Tibial nerve (tissue), 4 donors: ENCODE data around the gene NGF.

ENCODE experiments used
- EP300 ChIP-seq, 2 donors: sonication (generic); formaldehyde crosslinking; IDR thresholded peaks; one replicate each; pipeline ENCODE4 v1.6.1; 2017; ENCODE audit warnings: antibody characterized with exemption in 2 of 2, mild to moderate bottlenecking in 1 of 2
- POLR2A ChIP-seq, 2 donors: fragments of 450-650 bp; IDR thresholded peaks; one replicate each; pipeline ENCODE4 v1.6.1; 2017; ENCODE audit warnings: antibody characterized with exemption in 2 of 2, mild to moderate bottlenecking in 2 of 2, moderate library complexity in 2 of 2
- TF ChIP-seq, protein P1 (sequence below), 5 experiments: fragments of 200-600 bp in 3 of 5; fragments of 450-650 bp in 2 of 5; sonication (generic) in 3 of 5; IDR thresholded peaks; one replicate each; pipeline ENCODE4 v1.5.1; 2016 to 2019; ENCODE audit warnings: antibody characterized with exemption in 5 of 5, mild to moderate bottlenecking in 3 of 5, moderate library complexity in 2 of 5

DNA sequence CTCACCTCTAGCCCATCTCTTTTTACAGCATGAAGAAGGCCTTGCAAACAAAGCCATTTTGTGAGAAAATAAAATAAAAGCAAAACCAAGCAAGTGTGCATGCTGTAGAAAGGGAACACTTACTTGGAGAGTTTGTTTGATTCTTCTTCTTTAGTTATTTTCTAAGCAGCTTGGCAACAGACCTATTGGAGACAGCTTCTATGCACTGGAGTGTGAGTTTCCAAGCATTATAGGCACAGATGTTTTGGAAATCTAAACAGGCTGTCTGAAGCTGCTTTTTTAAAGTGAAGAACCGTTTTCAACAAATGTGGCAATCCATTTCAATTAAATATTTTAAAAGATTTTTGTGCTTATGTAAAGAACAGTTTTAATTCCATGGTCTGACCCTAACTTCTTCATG, 76.6 kb downstream of the NGF start:
- TF ChIP-seq, protein P1, sequence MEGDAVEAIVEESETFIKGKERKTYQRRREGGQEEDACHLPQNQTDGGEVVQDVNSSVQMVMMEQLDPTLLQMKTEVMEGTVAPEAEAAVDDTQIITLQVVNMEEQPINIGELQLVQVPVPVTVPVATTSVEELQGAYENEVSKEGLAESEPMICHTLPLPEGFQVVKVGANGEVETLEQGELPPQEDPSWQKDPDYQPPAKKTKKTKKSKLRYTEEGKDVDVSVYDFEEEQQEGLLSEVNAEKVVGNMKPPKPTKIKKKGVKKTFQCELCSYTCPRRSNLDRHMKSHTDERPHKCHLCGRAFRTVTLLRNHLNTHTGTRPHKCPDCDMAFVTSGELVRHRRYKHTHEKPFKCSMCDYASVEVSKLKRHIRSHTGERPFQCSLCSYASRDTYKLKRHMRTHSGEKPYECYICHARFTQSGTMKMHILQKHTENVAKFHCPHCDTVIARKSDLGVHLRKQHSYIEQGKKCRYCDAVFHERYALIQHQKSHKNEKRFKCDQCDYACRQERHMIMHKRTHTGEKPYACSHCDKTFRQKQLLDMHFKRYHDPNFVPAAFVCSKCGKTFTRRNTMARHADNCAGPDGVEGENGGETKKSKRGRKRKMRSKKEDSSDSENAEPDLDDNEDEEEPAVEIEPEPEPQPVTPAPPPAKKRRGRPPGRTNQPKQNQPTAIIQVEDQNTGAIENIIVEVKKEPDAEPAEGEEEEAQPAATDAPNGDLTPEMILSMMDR (IDR thresholded peaks at IDR 0.05), result no peak
- TF ChIP-seq POLR2A (IDR thresholded peaks at IDR 0.05) (no peak), EP300 (IDR thresholded peaks at IDR 0.05) (no peak)
